G401 (cell line): Measurements from ENCODE around the gene ODR4. TPM values are rescaled to one million over a fixed set of nuclear protein-coding genes. Genes with fewer than 3 reads are reported as not detected.
A peak's percentile ranks its signal among the peaks of the same experiment; 100 is the strongest.
"Not testable (repeated sequence)": the region's sequence is repeated elsewhere in the genome, so short reads cannot be mapped to it uniquely, and the experiment has no call there.

Experiments used
- DNase-seq: peaks from one replicate; pipeline ENCODE4 v3.0.0-alpha.2; 2015; ENCODE audit warnings: low spot score
- in situ Hi-C: cut with HindIII; loops from 2 replicates; pipeline ENCODE4 v1.10.0; 2016; ENCODE audit warnings: low sequenced_read_pairs, mixed read lengths
- total RNA-seq: library from RNA; depleted of rRNA; stranded (reverse); fragments of >200 nt; shearing (Covaris generic); gene quantifications from 2 replicates; pipeline ENCODE4 v1.2.3, GENCODE V29; 2014; rRNA removed

ODR4 gene
- total RNA-seq = 12.4 and 29.5 TPM in 2 replicates

DNA sequence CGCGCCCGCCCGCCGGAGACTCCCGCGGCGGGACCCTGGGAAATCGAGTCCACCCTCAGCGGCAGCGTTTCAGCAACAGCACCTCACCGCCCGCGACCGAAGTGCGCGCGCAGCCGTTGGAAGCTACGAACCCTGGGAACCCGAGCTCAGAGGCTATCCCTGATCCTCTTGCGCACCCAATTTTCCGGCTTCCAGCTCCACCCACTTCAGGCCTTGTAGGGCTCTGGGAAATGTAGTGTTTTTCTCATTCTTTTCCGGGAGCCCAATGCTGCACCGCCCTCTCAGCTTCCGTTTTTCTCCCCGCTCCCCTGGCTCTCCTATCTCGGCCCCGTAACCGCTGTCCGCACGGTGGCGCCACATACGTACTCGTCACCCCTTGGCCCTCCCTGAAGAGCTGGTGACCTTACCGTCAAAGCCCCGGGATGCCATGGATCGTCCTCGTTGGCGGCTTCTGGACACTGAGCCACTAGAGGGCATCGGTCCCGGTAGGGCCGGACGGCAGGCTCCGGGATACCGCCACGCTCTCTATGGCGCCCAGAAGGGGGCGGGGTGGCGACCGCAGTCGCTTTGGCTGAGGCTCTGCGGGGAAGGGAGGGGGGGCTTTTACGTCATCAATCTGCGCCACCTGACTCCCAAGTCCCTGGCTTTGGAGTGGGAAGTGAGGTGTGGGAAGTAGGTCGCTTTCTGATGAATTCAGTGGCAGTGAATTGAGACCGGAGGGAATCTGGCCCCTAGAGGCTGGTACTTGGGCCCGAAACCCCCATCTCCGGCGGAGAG, at the start of gene ODR4, which contains the start of gene TPR:
Gene ODR4, plus strand, starts transcription at position 687 of the 777 bp plus-strand sequence. CDS start 3,948 bp downstream, outside the sequence.
Gene TPR, minus strand, starts transcription at position 102 of the 777 bp plus-strand sequence. CDS start 225 bp downstream, outside the sequence.
- in situ Hi-C loops = no loop called here
- peak; percentile 99 for DNase-seq

DNA sequence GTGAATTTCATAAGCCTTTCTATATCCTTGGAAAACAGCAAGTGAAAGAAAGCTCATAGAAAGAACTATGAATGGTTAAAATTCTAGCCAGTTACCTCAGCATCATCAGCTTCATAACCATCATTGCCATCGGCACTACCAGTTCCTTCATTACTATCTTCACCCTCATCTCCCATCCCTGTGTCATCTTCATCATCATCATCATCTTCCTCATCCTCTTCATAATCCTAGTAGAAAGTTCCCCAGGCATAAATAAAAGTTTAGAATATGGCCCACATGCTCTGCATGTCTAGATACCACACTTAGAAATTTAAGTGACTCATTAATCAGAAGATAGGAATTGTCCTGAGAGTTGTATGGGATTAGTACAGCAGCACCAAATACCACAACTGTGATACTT, 49.6 kb upstream of the ODR4 start:
- in situ Hi-C loops = no loop called here
- DNase-seq = no peak

DNA sequence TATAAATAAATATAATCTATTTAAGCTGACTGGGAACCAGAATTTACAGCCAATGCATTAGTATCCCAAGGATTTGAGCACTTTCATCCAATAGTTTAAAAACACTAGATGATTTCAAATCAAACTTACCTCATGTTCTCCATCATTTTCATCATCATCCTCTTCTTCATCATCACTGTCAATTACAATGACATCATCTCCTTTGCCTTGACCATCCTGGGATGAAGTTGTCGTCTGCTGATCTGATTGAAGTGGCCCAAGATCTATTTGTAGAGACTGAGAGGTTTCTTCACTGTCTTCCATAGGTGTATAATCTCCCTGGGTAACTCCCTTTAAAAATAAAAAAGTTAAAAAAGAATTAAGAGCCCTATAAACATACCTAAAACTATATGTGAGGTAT, 48.3 kb upstream of the ODR4 start:
- in situ Hi-C loops = no loop called here
- no peak for DNase-seq

DNA sequence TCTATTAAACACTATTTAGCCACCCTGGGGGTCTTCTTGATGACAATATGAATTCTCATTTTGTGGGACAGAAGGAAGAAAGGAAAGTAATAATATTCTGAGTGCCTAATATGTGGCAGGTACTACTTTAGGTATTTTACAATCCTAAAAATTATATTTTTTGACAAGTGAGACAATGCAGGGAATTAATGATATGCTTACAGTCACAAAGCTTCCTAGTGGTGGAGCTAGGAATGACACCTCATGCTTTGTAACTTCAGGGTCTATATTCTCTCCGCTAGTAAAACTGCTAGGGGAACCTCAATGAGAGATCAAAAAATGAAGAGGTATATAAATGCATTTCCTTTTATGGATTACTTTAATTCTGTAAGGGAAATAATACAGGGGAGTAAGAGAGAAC, 44.9 kb upstream of the ODR4 start:
- no peak for DNase-seq
- in situ Hi-C loops = no loop called here

DNA sequence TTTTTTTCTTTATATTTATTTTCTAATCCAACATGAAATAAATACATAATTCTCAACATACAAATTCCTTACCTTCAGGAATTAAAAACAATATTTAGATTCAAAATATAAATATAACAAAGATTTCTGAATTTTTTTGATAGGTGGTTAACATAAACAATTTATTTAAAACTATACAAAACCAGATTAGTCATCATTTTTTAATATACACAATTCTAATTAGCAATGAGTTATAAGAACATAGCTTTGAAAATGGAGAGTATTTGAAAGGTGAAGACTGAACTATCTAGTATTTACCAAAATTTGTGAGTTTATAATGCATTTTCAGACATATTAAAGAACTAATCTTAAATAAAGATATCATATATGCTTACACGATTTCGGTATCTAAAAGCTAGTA, 38.1 kb upstream of the ODR4 start:
- DNase-seq = no peak
- in situ Hi-C loops = no loop called here

DNA sequence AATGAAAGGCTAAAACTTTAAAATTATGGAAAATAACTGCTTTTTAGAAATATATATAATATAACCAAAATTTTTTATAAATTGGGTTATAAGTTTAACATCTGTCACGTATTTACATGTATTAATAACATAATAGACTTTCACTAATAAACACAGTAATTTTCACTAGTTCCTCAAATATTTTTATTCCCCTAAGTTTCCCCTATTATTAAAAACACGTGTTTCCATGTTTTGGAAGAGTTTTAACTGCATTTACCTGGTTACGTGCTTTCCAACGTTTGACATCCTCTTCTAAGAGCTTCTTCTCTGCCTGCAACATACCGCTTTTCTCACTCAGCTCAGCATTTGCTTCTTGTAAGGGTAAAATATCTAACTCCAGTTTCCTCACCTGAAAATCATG, 34.9 kb upstream of the ODR4 start:
- no peak for DNase-seq
- in situ Hi-C loops = no loop called here

DNA sequence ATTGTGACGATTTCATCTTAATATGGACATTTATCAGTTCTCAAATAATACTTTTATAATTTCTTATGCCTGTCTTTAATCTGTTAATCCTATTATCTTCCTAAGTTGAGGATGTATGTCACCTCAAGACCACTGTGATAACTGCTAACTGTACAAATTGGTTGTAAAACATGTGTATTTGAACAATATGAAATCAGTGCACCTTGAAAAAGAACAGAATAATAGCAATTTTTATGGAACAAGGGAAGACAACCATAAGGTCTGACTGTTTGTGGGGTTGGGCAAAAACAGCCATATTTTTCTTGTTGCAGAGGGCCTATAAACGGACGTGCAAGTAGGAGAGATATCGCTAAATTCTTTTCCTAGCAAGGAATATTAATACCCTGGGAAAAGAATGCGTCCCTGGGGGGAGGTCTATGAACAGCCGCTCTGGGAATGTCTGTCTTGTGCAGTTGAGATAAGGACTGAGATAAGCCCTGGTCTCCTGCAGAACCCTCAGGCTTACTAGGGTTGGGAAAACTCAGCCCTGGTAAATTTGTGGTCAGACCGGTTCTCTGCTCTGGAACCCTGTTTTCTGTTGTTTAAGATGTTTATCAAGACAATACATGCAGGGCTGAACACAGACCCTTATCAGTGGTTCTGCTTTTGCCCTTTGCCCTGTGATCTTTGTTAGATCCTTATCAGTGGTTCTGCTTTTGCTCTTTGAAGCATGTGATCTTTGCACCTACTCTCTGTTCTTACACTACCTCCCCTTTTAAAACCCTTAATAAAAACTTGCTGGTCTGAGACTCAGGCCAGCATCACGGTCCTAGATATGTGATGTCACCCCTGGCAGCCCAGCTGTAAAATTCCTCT, 27.6 kb upstream of the ODR4 start:
- DNase-seq, in situ Hi-C loops: not testable (repeated sequence)

DNA sequence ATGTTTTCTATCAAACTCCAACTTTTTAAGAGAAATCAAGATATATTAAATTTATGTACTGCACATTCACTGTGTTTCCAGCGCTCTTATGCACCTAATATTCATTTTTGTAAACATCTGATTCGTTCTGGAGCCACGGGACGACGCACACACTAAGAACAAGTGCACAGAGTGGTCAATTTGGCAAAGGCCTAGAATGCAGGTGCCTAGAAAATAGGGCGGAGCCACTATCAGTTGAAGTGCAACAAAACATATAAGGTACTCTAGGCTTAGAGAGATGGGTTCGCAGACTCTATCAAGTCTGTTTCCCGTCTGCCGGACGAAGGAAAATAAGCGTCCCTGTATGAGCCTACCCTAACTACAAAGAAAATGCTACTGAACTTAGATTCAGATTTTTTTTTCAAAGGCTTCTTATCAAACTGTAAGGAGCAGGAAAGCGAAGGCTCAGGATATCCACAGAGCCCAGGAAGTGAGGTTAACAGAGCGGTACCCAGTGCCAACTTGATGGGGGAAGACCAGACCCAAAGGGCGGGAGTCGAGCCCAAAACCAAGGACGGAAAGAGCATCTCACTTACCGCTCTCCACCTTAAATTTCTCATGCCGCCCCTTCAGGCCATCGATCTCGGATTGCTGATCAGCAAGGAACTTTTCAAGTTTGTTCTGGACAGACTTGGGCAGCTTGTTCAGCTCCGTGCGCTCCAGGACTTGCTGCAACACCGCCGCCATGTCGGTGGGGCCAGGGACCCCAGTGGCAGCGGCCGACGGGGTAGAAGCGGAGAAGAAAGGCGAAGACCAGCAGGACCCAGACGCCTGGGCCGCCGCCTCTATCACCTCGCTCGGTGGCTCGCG, 1.1 kb upstream of the ODR4 start:
- in situ Hi-C loops = no loop called here
- DNase-seq = peak; percentile 54

DNA sequence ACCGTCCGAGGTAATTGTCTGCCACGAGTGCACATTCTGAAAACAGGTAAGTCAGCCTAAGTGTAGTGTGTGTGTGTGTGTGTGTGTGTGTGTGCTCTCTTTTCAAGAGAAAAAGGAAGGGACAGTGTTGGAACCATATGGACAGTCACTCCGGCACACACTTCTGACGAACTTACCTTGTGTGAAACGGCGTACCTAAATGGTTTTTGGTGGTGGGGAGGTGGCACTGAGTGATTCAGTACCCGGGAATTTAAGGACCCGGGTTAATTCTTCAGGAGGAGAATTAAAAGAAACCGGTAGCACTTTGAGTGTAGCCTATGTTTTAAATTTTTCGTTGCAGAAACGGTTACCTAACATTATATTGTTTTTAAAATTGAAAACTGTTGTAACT, 286 bp downstream of the ODR4 start:
- no peak for DNase-seq
- in situ Hi-C loops = no loop called here

DNA sequence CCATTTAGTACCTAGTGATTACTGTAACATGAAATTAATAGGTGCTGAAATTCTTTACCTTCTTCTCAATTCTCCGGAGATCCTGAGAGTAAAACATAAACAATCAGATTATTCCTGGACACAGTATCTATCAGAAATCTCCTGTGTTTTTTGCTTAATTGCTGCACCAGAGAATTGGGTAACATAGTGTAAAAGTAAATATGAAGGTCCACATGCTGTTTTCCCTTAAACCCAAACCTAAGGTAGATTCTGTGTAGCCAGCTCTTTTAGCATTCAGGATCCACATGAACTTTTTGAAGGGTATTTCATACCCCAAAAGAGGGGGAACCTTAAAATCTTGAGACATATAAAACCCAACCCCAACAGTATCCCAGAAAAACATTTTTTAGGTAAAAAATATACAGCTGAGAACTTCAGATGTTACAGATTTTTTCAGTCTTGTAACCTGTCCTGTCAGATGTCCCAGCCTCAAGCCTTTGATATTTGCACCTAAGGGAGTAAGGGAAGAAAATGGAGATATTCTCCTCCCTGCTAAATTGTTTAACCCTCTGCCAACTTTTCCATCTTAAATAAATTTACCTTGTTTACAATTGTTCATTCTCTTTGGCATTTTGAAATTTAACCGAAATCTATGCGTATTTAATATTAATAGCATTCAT, 11.2 kb downstream of the ODR4 start:
- no peak for DNase-seq

DNA sequence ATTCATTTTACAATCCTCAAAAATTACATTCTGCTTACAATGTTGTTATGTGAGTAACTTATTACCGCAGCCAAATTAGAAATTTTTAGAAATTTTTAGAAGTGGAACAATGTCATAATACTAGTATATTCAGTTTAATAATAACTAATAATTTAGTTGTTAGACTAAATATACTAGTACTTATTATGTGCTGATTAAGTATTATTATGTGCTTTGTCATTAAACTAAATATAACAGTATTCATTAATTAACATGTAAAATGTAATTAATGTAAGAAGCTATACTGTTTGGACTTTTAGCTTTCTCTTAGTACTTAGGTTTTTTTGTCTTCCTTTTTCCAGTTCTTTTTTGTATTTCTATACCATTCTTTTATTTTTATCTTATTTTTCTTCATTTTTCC, 15.3 kb downstream of the ODR4 start:
- DNase-seq = no peak
- in situ Hi-C loops = no loop called here

More for the DNA sequence above, 11.2 kb downstream of the ODR4 start:
- in situ Hi-C loops = no loop called here

DNA sequence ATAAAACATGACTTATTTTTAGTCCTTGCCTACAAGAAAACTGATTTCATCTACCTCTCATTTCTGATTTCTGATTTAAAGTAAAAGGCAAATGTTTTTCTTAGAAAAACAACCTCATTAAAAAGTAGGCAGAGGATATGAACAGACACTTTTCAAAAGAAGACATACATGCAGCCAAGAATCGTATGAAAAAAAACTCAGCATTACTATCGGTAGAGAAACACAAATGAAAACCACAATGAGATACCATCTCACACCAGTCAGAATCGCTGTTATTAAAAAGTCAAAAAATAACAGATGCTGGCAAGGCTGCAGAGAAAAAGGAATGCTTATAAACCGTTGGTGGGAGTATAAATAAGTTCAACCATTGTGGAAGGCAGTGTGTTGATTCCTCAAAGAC, 16.2 kb downstream of the ODR4 start:
- in situ Hi-C loops = no loop called here
- DNase-seq = no peak

DNA sequence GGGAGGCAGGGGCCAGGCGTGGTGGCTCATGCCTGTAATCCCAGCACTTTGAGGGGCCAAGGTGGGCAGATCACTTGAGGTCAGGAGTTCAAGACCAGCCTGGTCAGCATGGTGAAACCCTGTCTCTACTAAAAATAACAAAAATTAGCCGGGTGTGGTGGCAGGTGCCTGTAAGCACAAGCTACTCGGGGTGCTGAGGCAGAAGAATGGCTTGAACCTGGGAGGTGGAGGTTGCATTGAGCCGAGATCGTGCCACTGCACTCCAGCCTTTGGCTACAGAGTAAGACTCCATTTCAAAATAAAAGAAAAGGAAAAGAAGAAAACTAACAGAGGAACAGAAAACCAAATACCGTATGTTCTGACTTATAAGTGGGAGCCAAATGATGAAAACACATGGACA, 17.1 kb downstream of the ODR4 start:
- DNase-seq, in situ Hi-C loops: not testable (repeated sequence)

DNA sequence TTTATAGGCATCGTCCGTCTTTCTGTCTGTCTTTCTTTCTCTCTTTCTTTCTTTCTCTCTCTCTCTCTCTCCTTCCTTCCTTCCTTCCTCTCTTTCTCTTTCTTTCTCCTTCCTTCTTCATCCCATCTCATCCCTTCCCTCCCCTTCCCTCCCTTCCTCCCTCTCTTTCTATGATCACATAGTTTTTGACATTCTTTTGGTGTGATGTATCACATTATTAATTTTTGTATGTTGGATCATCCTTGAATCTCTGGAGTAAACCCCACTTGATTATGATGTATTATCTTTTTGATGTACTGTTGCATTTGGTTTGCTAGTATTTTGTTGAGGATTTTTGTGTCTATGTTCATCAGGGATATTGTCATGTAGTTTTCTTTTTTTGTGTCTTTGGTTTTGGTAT, 25.8 kb downstream of the ODR4 start:
- in situ Hi-C loops, DNase-seq: not testable (repeated sequence)

DNA sequence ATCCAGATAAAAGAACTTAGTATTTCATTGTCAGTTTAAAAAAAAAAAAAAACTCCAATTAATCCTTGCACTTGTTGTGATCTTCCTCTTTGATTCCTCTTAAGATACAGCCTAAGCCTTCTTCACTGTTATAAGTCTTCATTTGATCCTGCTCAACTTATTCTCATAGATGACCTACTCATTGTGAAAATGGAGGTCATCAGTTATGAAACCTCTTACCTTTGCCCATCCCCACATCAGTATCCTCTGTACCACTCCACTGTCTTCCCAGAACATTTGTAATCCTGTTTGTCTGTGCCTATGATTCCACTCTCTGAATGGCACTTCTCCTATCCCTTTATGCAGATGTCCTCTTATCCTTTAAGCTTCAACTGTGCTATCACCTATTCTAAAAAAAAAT, 28.0 kb downstream of the ODR4 start:
- no peak for DNase-seq
- in situ Hi-C loops = no loop called here

DNA sequence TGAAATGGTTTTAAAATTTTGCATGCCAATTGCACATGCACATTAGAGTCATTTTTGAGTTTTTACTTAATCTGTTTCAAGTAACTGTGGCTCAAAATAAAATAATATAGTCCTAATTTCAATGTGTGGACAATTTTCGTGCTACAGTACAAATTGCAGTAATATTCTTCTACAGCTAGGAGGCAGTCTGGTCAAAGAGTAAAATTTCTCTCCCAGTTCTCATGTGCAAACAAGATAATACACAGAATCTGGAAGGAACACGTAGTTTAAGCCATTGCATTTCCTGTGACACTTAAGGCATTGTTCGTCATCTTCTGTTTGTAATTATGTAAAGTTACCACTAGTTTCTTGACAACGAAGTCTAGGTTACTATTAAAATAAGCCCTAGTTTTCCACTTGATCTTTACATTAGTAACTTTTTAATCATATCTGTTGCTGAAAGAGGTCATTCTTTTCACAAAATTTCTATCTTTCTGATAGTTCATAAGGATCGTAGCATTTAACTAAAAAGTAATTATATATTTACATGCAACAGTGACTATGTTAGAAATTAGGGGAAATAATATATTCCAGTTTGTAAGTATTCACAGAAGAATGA, 28.9 kb downstream of the ODR4 start:
- peak; percentile 27 for DNase-seq
- in situ Hi-C loops = no loop called here

DNA sequence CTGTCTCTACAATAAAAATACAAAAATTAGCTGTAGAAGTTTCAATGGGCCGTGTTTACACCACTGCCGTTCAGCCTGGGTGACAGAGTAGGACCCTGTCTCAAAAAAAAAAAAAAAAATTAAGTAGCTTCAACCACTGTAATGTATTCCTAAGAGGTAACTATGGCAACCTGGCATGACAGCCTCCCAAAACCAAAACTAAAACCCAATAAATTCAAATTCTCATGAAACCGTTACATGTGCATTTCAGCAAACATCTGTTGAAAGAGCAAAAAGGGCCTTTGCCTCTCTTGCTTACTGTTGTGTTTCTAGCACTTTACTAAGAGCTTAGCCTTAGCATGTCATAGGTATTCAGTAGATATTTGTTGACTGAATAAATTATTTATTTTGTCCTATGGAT, 33.5 kb downstream of the ODR4 start:
- in situ Hi-C loops = no loop called here
- DNase-seq = no peak

DNA sequence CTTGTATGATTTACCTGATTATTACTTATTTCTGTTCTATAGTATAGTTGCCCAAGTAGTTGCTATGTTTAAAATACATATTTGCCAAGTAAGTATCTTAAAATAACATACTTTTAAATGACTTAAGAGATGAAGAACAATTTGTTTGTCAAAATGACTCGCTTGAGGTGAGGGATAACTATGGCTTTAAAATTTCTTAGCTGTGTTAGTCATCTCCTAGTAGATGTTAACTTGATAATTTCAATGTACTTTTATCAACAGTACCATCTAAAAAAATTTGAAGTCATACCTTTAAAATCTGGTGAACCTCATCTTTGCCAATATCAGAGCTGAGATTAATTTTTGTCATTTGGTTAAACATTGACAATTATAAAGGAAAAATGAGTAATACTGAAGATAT, 37.7 kb downstream of the ODR4 start:
- DNase-seq = no peak
- in situ Hi-C loops = no loop called here

DNA sequence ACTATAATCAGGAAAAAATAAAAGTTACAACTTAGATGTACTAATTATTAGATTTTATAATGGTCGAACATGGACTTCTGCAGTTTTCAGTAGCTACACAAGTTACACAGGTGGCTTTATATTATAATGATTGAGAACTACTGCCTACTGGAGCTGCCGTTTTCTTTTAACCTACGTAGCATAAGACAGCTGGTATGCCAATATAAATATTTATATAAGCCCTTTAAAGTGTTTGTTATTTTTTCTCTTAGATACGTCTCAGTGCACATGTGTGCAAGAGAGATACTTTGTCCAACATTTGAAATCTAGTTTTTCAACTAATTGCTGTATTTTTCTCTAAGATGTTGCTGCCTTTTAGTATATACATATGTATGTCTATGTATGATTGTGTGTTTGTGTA, 42.9 kb downstream of the ODR4 start:
- in situ Hi-C loops = no loop called here
- no peak for DNase-seq
